NCI-H1694 treated with DMSO at 0.1 percent for 48 hours (cell line): ENCODE data around the gene FGF3.
"Not testable (repeated sequence)": the region's sequence is repeated elsewhere in the genome, so short reads cannot be mapped to it uniquely, and the experiment has no call there.

Experiments used
- DNase-seq: peaks from one replicate; lab custom pipeline; 2025; lab: John Stamatoyannopoulos, UW

Gene FGF3

DNA sequence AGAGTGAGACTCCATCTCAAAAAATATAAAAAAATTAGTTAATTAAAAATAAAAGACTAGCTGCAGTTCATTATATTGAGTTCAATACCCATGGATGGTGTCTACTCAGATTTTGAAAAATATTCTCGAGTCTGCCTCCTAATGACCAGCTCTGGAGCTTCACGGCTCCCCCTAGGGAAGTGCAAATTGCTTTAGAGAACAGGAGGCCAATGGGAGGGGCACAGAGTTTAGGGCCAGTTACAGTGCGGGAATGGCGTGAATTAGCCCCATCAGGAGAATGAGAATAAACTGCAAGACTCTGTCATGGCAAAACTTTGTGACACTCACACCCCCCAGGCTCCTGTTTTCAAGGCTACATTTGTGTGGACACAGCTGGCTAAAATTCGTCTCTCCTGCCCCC, 48.7 kb downstream of the FGF3 start:
- no peak for DNase-seq

DNA sequence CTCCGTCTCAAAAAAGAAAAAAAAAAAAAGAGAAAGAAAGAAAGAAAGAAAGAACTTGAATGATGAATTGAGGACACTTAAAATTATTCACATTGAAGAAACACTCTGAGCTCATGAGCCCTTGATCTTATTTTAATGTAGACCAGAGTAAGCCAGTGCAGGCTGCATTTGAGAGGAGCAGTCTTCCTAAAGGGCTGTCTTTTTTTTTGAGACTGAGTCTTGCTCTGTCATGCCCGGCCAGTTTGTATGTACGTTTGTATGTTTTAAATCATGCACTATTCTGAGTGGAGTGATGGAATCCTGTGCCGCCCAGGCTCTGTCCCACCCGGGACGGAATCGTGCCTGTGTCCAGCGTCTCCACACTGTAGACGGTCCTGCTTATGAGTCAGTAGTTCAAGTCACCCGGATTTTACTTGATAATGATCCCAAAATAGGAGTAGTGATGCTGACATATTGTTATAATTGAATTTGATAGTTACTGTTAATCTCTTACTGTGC, 53.7 kb downstream of the FGF3 start:
- no peak for DNase-seq

DNA sequence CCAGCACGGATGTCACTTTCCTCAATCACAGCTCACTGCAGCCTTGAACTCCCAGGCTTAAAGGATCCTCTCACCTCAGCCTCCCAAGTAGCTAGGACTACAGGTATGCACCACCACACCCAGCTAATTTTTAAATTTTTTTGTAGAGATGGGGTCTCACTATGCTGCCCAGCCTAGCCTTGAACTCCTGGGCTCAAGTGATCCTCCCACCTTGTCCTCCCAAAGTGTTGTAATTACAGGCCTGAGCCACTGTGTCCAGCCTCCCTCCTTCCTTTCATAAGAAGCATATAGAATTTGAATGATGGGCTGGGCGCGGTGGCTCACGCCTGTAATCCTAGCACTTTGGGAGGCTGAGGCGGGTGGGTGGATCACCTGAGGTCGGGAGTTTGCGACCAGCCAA, 54.3 kb downstream of the FGF3 start:
- DNase-seq, result not testable (repeated sequence)

DNA sequence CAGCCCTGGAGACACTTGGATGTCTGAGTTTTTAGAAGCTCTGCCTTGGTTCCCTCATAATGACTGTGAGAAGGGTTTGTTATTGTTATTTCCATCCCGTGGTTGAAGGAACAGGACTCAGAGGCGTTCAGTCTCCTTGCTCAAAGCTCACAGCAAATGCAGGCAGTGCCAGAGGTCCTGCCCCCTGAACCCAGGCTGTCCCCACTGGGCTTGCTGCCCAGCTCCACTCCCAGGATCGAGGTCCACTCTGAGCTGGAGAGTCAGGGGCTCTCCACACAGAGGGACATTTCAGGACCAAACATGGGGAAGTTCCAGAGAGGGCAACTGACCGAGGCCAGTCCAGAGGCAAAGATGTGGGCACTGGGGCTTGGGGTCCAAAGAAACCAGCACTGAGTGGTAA, 58.9 kb downstream of the FGF3 start:
- DNase-seq, result no peak
